GM18499 (cell line): ENCODE results near the gene RRBP1.

Experiments used
- ATAC-seq: cut with Tn5 transposase; IDR thresholded peaks from one replicate; pipeline ENCODE4 v1.9.1; 2021; ENCODE audit warnings: moderate number of reproducible peaks; ENCODE audit not compliant: insufficient read depth, unreplicated experiment

The RRBP1 gene

DNA sequence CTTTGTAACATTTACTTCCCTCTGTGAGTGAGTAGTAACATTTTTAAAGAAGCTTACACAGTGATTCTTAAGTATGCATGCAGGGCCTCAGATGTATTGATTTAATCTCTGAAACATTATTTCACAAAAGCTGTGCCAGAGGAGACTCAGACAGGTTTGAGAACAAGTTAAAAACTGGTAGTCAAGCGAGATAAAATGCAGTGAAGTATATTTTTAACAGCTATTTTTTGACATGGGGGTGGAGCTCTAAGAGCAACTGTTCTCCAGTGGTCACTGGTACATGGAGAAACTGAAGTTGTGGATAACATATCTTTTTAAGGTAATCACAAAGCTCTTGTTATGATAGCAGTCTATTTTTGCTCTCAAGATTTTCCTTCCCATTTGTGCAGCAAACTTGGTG, 91.8 kb downstream of the RRBP1 start:
- ATAC-seq = no peak

DNA sequence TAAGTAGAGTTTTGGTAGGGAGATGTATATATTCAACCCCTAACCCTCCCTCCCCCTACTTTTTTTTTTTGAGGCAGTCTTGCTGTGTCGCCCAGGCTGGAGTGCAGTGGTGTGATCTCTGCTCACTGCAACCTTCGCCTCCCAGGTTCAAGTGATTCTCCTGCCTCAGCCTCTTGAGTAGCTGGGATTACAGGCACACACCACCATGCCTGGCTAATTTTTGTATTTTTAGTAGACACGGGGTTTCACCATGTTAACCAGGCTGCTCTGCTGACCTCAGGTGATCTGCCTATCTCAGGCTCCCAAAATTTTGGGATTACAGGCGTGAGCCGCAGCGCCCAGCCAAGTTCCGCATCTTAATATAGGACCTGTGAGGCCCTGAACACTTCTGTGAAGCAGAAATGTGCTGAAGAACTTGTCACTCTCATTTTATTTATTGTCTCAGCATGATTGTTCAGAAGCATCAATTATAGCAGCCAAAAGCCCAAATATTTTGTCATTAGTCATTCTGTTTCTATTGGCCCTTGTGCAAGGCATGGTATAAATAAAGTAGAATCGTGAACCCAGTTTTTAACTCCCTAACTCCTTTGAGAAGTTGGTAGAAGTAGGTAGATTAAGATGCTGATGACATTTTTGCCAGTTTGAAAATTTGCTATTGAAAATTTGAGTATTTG, 92.7 kb downstream of the RRBP1 start:
- ATAC-seq = no peak

GRCh38 chr20:17587824-17588223, 94.2 kb downstream of the RRBP1 start:
- ATAC-seq = no peak

- ATAC-seq = no peak
Observed at GRCh38 chr20:17587148-17587547, 94.9 kb downstream of the RRBP1 start.

DNA sequence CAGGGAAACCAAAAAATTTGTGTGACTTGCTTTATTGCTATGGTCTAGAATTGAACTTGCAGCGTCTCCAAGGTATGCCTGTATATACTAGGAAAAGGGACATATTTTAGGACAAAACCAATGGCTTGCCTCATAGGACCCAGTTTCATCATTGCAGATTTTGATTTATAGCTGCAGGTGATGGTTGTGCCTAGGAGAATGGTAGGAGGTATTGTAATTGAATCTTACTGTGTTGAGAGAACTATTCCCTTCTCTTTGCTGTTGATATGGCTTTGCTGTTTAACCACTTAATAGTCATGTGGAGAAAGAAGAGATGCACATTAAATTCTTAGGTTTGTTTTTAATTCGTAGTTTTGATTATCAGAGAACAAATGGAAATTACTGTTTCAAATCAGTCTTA, 95.8 kb downstream of the RRBP1 start:
- ATAC-seq = no peak

GRCh38 chr20:17584689-17585088, 97.4 kb downstream of the RRBP1 start:
- no peak for ATAC-seq

DNA sequence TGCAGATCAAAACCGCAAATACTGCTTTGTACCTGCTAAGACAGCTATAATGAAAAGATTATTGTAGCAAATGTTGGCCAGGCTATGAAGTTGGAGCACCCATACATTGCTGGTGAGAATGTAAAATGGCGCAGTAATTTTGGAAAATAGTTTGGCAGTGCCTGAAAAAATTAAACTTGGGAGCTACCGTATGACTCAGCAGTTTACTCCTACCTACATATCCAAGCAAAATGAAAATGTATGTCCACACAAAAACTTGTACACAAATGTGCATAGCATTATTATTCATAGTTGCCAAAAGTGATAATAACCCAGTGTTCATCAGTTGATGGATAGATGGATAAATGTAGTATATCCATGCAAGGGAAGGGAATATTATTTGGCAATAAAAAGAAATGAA, 98.9 kb downstream of the RRBP1 start:
- ATAC-seq = no peak

DNA sequence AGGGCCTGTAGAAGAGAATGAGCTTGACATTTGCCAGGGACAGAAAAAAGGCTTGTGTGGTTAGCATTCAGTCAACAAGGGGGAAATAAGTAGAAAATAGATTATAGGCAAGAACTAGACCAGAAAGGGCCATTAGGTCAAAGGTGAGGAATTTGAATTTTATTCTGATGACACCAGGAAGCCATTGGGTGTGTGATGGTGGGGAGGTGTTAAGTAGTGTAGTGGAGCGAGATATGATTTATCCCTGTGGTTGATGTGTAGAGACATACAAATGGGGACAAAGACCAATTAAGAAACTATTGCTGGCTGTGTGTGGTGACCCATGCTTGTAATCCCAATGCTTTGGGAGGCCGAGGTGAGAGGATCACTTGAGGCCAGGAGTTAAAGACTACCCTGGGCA, 101.1 kb downstream of the RRBP1 start:
- ATAC-seq = no peak

GRCh38 chr20:17579369-17580039, 102.5 kb downstream of the RRBP1 start:
- ATAC-seq = no peak

DNA sequence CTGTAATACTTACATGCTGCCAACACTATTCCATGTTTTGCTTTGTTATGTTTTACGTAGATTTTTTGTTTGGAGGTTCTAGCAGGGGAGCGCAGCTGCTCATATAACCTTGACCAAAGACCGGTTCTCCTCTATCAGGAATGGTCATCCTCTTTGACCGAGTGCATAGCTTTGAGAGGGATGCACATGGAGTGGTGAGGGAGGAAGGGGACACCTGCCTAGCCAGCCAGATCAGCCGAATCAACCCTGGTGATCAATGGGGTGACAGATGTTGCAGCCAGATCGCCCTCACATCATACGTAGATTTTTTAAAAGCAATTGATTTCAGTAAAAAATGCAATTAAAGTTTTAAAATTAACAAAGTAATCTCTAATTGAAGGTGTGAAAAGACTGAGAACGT, 105.8 kb downstream of the RRBP1 start:
- no peak for ATAC-seq

DNA sequence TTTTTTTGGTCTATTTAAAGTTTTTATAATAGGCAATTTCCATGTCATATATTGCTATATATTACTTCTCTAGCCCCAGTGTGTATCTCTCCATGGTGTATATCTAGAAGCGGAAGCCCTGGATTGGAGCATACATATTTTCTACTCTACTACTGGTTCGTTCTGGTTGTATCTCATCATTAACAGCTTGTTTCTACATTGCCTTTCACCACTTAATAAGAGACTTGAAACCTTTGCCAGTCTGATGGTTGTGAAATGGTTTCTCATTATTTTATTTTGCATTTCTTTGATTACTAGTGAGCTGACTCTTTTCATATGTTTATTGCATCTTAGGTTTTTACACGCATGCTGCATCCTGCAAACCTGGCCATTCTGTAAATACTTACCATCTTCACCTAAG, 108.6 kb downstream of the RRBP1 start:
- no peak for ATAC-seq

- ATAC-seq = no peak
Observed at GRCh38 chr20:17572034-17572638, 109.9 kb downstream of the RRBP1 start.

DNA sequence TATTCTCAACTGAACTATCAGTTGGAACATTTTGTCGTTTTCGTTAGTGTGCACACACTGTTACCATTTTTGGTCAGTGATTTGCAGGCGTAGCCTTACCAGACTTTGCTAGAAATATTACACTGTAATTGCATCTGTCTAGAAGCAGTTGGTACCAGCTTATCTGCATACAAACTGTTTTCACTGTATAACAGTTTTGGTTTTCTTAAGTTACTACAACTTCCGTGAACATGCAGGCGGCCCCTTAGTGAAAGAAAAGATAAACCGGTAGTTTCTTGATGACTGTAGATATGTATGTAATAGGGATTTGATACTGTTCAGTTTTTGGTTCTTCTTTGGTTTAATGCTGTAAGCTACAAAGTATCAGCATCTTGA, 110.9 kb downstream of the RRBP1 start:
- no peak for ATAC-seq

- ATAC-seq = peak; percentile 26
Observed at GRCh38 chr20:17570347-17571152, 111.5 kb downstream of the RRBP1 start.

- ATAC-seq = peak; percentile 58
Observed at GRCh38 chr20:17569616-17570346, 112.3 kb downstream of the RRBP1 start, which contains the start of gene DSTN. DSTN (plus strand) TSS chr20:17570075; CDS start chr20:17570209, 134 bp downstream.

DNA sequence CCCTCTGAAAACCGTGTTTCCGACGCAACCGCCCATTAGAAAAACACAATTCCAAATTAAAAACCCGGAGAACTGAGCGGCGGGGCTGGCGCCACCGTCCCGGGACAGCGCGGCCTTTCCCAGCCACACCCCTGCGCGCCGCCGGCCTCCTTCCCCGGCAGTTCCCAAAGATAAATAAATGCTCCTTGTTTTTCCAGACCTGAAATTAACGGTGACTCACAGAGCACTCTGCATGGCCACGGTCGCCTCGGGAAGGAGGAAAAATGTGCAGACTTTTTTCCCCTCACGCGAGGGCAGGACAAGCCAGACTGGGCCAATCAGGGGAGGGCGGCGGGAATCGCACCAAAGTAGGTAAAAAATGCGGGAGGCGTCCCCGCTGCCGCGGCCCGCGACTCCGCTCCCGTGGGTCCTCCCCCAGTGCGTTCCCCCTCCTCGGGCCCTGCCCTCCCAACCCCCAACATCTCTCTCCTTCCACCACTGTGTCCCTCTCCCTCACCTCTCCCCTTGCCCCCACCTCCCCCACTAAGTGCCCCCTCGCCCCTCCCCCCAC, 113.0 kb downstream of the RRBP1 start:
- ATAC-seq = no peak

DNA sequence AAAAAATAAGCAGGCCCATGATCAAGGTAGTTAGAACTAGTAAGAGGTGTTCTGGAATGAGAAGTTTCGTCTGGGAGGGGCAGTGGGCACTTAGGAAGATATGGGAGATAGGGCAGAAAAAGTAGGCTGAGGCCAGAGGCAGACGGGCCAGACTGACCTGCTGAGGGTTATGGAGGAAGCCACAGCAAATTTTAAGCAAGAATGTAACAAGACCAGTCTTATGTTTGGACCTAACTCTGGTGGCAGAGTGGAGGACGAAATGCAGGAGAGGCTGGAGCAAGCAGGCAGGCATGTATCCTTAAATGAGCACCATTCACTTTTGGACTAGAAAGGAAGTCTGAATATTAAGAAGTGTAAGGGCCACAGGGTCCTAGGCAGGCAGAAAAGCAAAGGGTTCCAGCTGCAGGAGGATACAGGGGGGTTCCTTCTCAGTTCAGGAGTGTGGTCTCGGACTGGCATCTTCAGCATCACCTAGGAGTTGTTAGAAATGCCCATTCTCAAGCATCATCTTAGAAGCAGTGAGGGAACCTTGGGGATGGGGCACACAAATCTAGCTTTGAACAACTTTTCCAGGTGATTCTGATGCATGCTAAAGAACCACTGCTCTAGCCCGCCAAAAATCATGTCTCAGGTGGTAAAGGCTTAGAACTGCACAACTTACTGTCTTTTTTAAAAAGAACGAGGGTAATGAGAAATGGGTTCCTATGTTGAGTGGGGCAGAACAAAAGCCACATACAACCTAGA, 113.8 kb downstream of the RRBP1 start:
- ATAC-seq = no peak

DNA sequence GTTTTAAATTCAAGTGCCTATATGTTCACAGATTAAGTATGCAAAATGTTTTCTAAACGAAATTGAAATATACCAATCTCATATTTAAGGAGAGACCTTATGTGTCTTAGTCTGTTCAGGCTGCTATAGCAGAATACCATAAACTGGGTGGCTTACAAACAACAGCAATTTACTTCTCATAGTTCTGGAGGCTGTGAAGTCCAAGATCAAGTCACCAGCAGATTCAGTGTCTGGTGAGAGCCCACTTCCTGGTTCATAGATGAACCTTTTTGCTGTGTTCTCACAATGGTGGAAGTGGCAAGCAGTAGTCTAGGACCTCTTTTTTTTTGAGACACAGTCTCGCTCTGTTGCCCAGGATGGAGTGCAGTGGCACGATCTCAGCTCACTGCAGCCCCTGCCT, 115.7 kb downstream of the RRBP1 start:
- no peak for ATAC-seq

- no peak for ATAC-seq
Observed at GRCh38 chr20:17565169-17565845, 116.7 kb downstream of the RRBP1 start.
